ENCODE results near the gene ESRRG.

The ESRRG gene

DNA sequence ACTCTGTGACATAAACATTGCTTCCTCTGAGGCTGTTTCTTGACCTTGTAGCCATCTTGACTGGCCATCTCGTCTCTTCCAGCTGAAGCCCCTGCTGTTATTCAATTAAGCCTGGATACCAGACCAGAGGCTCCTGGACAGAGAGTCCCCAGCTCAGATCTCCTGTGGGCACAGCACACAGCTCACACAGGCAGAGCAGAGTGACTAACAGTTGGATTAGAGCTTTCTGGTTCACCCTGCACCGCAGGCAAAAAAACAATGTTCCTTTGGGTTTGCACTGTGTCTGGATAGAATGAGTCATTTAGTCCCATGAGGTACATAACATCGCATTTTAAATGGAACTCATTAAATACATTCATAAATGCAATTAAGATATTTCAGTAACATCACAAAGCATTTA, 266.5 kb downstream of the ESRRG start:
- no peak overlapping the region for H3K4me3 ChIP-seq (ENCODE audit: insufficient read depth, low read length, poor library complexity, severe bottlenecking)
- H3K27ac ChIP-seq (ENCODE audit: low read depth, low read length), result no peak overlapping the region
- no peaks in the 10 kb centered on the region for H4K20me1 ChIP-seq (ENCODE audit: low read depth, low read length)
- H3K79me2 ChIP-seq (ENCODE audit: insufficient read depth, low read length), result no peaks in the 10 kb centered on the region
- H3F3A ChIP-seq (ENCODE audit: insufficient read depth), result no peaks in the 10 kb centered on the region
- no peaks in the 10 kb centered on the region; the same call in 1 of the 2 replicates for H3K9me2 ChIP-seq (replicated peaks; ENCODE audit: insufficient read depth, low read length)
- no peak overlapping the region for H2AFZ ChIP-seq (ENCODE audit: low read depth, low read length, severe bottlenecking)
- H3K4me2 ChIP-seq (ENCODE audit: low read depth, low read length, poor library complexity, severe bottlenecking), result no peak overlapping the region
- no peaks in the 10 kb centered on the region for H3K27me3 ChIP-seq (ENCODE audit: low read length)
- H3K9me3 ChIP-seq (ENCODE audit: insufficient read depth, low read length), result no peaks in the 10 kb centered on the region
- H3K9ac ChIP-seq (ENCODE audit: low read length), result no peak overlapping the region
- H3K36me3 ChIP-seq (ENCODE audit: low read length), result no peaks in the 10 kb centered on the region
- no peak for TF ChIP-seq EZH2phosphoT487 (conservative IDR thresholded peaks at IDR 0.05; ENCODE audit: low read length)
- TF ChIP-seq, protein P1, sequence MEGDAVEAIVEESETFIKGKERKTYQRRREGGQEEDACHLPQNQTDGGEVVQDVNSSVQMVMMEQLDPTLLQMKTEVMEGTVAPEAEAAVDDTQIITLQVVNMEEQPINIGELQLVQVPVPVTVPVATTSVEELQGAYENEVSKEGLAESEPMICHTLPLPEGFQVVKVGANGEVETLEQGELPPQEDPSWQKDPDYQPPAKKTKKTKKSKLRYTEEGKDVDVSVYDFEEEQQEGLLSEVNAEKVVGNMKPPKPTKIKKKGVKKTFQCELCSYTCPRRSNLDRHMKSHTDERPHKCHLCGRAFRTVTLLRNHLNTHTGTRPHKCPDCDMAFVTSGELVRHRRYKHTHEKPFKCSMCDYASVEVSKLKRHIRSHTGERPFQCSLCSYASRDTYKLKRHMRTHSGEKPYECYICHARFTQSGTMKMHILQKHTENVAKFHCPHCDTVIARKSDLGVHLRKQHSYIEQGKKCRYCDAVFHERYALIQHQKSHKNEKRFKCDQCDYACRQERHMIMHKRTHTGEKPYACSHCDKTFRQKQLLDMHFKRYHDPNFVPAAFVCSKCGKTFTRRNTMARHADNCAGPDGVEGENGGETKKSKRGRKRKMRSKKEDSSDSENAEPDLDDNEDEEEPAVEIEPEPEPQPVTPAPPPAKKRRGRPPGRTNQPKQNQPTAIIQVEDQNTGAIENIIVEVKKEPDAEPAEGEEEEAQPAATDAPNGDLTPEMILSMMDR (IDR thresholded peaks at IDR 0.05; ENCODE audit: insufficient read depth, low read length, poor library complexity, severe bottlenecking), result no peak

DNA sequence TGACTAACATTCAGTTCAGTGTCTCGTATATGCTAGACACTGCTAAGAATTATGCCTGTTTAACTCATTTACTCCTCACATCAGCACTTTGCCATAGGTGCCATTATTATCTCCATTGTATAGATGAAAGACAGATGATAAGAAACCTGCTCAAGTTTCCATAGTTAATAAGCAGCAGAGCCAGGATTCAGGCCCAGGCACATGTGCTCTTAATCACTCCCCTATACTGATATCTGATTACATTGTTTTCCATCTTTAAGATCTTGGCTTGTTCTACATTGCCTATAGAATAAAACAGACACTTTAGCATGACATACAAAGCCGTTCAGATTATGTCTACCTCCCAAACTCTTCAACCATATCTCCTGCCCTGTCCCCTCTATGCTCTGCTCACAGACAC, 269.5 kb downstream of the ESRRG start:
- Histone ChIP-seq H4K20me1 (ENCODE audit: low read depth, low read length) (no peaks in the 10 kb centered on the region), H3K4me3 (ENCODE audit: insufficient read depth, low read length, poor library complexity, severe bottlenecking) (no peak overlapping the region), H3K4me2 (ENCODE audit: low read depth, low read length, poor library complexity, severe bottlenecking) (no peak overlapping the region), H3F3A (ENCODE audit: insufficient read depth) (no peaks in the 10 kb centered on the region), H3K9me3 (ENCODE audit: insufficient read depth, low read length) (no peaks in the 10 kb centered on the region), H3K79me2 (ENCODE audit: insufficient read depth, low read length) (no peaks in the 10 kb centered on the region), H3K27me3 (ENCODE audit: low read length) (no peaks in the 10 kb centered on the region), H3K27ac (ENCODE audit: low read depth, low read length) (no peak overlapping the region), H2AFZ (ENCODE audit: low read depth, low read length, severe bottlenecking) (no peak overlapping the region), H3K9ac (ENCODE audit: low read length) (no peak overlapping the region), H3K36me3 (ENCODE audit: low read length) (no peaks in the 10 kb centered on the region), H3K9me2 (replicated peaks; ENCODE audit: insufficient read depth, low read length) (no peaks in the 10 kb centered on the region; the same call in 1 of the 2 replicates)
- TF ChIP-seq EZH2phosphoT487 (conservative IDR thresholded peaks at IDR 0.05; ENCODE audit: low read length), result no peak
- TF ChIP-seq, protein P1 (IDR thresholded peaks at IDR 0.05; ENCODE audit: insufficient read depth, low read length, poor library complexity, severe bottlenecking), result no peak
